ENCODE results near the gene CDH5. TPM values are rescaled to one million over a fixed set of nuclear protein-coding genes. Genes with fewer than 3 reads are reported as not detected.

Gene CDH5
- total and polyA plus RNA-seq, 9 donors: 6.0 to 36.8 (median 13.4) TPM

- TF ChIP-seq CTCF (IDR thresholded peaks at IDR 0.05) (no peak), EP300 (IDR thresholded peaks at IDR 0.05) (no peak), POLR2A (IDR thresholded peaks at IDR 0.05) (no peak)
- no peak overlapping the region for H3K27ac ChIP-seq
- 95 to 96% (median 96%) methylated on average over 1 of the region's 1 CpG for WGBS, 3 donors
- DNase-seq: no peak
- intact Hi-C loops (cut with DNase I): no loop called here
- H3K4me3 ChIP-seq: no peak overlapping the region
- H3K4me1 ChIP-seq (ENCODE audit: insufficient read depth): no peaks in the 10 kb centered on the region
- H3K9me3 ChIP-seq: no peaks in the 10 kb centered on the region
- H3K27me3 ChIP-seq: no peaks in the 10 kb centered on the region
- no peaks in the 10 kb centered on the region for H3K36me3 ChIP-seq
Observed at GRCh38 chr16:66435896-66436295, 69.4 kb downstream of the CDH5 start.

GRCh38 chr16:66437391-66437945, 71.0 kb downstream of the CDH5 start:
- no peaks in the 10 kb centered on the region for H3K4me1 ChIP-seq (ENCODE audit: insufficient read depth)
- no peaks in the 10 kb centered on the region for H3K9me3 ChIP-seq
- no peaks in the 10 kb centered on the region for H3K27me3 ChIP-seq
- intact Hi-C loops (cut with DNase I): no loop called here
- WGBS, 3 donors: 74 to 79% (median 77%) methylated on average over 15 of the region's 15 CpGs
- no peak for DNase-seq
- TF ChIP-seq EP300 (IDR thresholded peaks at IDR 0.05) (no peak), POLR2A (IDR thresholded peaks at IDR 0.05) (no peak), CTCF (IDR thresholded peaks at IDR 0.05) (no peak)
- no peak overlapping the region for H3K4me3 ChIP-seq
- H3K27ac ChIP-seq: no peak overlapping the region
- H3K36me3 ChIP-seq: no peaks in the 10 kb centered on the region

DNA sequence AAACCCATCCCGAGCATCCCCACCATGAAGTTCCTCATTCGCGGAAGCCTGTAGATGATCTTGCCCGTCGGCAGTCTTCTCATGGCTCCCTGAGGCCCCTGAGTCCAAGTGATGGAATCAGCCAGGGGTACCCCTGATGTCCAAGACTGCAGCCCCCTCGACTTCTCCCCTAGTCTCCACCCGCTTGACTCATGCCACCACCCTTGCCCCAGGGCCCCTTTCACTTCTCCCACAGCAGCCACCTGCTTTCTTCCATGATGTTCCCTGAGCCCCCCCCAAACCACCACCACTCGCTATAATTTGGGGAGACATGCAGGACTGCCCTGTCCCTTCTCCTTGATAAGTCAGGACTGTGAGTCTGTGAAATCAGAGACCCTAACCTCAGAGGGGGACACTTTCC, 72.0 kb downstream of the CDH5 start:
- no peak overlapping the region for H3K4me3 ChIP-seq
- H3K27ac ChIP-seq: no peak overlapping the region
- H3K4me1 ChIP-seq (ENCODE audit: insufficient read depth): no peaks in the 10 kb centered on the region
- 87 to 92% (median 88%) methylated on average over 8 of the region's 8 CpGs for WGBS, 3 donors
- no peaks in the 10 kb centered on the region for H3K27me3 ChIP-seq
- H3K9me3 ChIP-seq: no peaks in the 10 kb centered on the region
- TF ChIP-seq CTCF (IDR thresholded peaks at IDR 0.05) (no peak), POLR2A (IDR thresholded peaks at IDR 0.05) (no peak)
- H3K36me3 ChIP-seq: no peaks in the 10 kb centered on the region
- no peak for DNase-seq
- intact Hi-C loops (cut with DNase I): no loop called here

DNA sequence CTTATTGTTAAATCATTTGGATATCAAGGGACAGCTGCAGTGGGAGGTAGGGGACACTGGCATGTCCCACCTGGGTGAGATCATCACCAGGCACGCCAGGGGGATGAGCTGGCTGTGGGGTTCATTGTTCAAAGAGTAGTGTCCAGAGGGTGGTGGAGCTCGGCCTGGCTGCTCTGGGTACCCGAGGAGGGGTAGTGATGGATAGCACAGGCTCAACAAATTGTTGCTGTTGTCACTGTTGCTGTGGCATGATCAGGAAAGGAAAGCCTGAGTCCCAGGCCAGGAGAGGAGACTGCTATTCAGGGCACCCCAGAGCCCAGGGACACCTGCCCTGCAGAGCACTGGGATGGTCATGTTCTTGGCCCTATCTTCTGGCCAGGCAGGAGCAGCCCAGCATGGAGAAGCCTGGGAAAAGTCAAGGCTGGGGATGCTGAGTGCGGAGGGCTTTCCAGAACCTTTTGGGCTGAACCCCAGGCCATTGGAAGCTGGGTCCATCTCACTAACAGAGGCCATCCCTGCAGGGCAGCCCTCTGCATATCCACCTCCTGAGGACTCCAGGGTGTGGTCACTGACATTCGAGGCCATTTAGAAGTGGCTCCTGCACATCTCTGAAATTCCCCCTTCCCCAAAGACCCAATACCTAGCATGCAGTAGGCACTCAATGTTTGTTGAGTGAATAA, 72.7 kb downstream of the CDH5 start:
- no peaks in the 10 kb centered on the region for H3K9me3 ChIP-seq
- DNase-seq: no peak
- H3K36me3 ChIP-seq: no peaks in the 10 kb centered on the region
- no peak overlapping the region for H3K4me3 ChIP-seq
- 80 to 87% (median 84%) methylated on average over 5 of the region's 5 CpGs for WGBS, 3 donors
- no peak overlapping the region for H3K27ac ChIP-seq
- intact Hi-C loops (cut with DNase I): no loop called here
- no peaks in the 10 kb centered on the region for H3K27me3 ChIP-seq
- TF ChIP-seq CTCF (IDR thresholded peaks at IDR 0.05) (no peak), EP300 (IDR thresholded peaks at IDR 0.05) (no peak), POLR2A (IDR thresholded peaks at IDR 0.05) (no peak)
- no peaks in the 10 kb centered on the region for H3K4me1 ChIP-seq (ENCODE audit: insufficient read depth)
